HepG2 (cell line): ENCODE data around the gene MTTP. TPM values are rescaled to one million over a fixed set of nuclear protein-coding genes. Genes with fewer than 3 reads are reported as not detected.

Experiments used
- polyA plus RNA-seq, 8 experiments: library from polyadenylated mRNA; depleted of rRNA in 3 of 8; stranded (reverse) in 7 of 8; unstranded in 1 of 8; fragments of >200 nt; fragmentation: Illumina TruSeq in 4 of 8; extraction: Trizol in 4 of 8; gene quantifications; 2 replicates each; pipeline versions ENCODE4 v1.2.1 to v1.2.3, GENCODE V29; 2011 to 2016; ENCODE audit warnings: low read depth in 4 of 8, missing spikeins in 1 of 8, mixed read lengths in 1 of 8; ENCODE audit not compliant: insufficient read depth in 1 of 8
- total RNA-seq, 5 experiments: library from RNA; depleted of rRNA; stranded (reverse); fragments of >200 nt; fragmentation: Illumina TruSeq; extraction: Trizol; gene quantifications; 2 replicates each; pipeline ENCODE4 v1.2.3, GENCODE V29; 2016; ENCODE audit warnings: low read depth in 1 of 5

MTTP gene
- total and polyA plus RNA-seq, 2 of the 13 experiments (the other 11 are each of a cell fraction or from before 2014, with no cell fraction given): 84.7 to 102 TPM

Other genes with a start within 250 kb of the MTTP start
- gene ADH1C, start 222.1 kb upstream of the MTTP start, total RNA-seq (2016; rRNA removed; fragmentation: Illumina TruSeq; extraction: Trizol): not detected in 2 replicates
- not detected in 2 replicates for gene ADH1C, start 222.1 kb upstream of the MTTP start, polyA plus RNA-seq (2011; rRNA removed)
- gene ADH7, start 139.5 kb upstream of the MTTP start, total RNA-seq (2016; rRNA removed; fragmentation: Illumina TruSeq; extraction: Trizol): not detected in 2 replicates
- not detected in 2 replicates for gene ADH7, start 139.5 kb upstream of the MTTP start, polyA plus RNA-seq (2011; rRNA removed)
- not detected in 2 replicates for gene C4orf17, start 63.8 kb upstream of the MTTP start, total RNA-seq (2016; rRNA removed; fragmentation: Illumina TruSeq; extraction: Trizol)
- not detected in 2 replicates for gene C4orf17, start 63.8 kb upstream of the MTTP start, polyA plus RNA-seq (2011; rRNA removed)
- gene TRMT10A, start 10.8 kb upstream of the MTTP start, total RNA-seq (2016; rRNA removed; fragmentation: Illumina TruSeq; extraction: Trizol): 12.6 and 18.8 TPM in 2 replicates
- 2.1 and 3.9 TPM in 2 replicates for gene TRMT10A, start 10.8 kb upstream of the MTTP start, polyA plus RNA-seq (2011; rRNA removed)
- gene C4orf54, start 83.0 kb downstream of the MTTP start, total RNA-seq (2016; rRNA removed; fragmentation: Illumina TruSeq; extraction: Trizol): not detected in 2 replicates
- not detected in 2 replicates for gene C4orf54, start 83.0 kb downstream of the MTTP start, polyA plus RNA-seq (2011; rRNA removed)
- gene DAPP1, start 242.0 kb downstream of the MTTP start, total RNA-seq (2016; rRNA removed; fragmentation: Illumina TruSeq; extraction: Trizol): not detected in 2 replicates
- not detected in 2 replicates for gene DAPP1, start 242.0 kb downstream of the MTTP start, polyA plus RNA-seq (2011; rRNA removed)